ENCODE results near the gene AOPEP.

Gene AOPEP

GRCh38 chr9:94768766-94769165, 42.3 kb downstream of the AOPEP start:
- DNase-seq, result no peak

- no peak for DNase-seq
Measured at GRCh38 chr9:94770334-94770733, 43.8 kb downstream of the AOPEP start.

DNA sequence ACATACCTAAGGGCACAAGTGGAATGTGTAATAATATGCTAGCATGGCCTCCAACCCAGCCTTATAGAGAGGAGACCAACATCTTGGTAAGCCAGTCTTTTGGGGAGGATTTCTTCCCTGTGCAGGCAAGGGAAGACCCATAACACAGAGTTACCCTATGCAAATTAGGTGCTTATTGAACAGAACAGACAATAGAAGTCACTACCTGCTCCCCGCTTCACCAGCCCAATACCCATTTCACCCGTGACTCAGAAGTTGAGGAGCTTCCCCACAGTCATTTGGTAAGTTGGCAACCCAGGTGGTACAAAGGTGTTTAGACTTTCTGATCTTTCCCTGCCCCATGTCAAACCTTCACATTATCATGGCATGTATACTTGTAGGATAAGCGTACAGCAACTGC, 44.6 kb downstream of the AOPEP start:
- DNase-seq, result no peak

- no peak for DNase-seq
Measured at GRCh38 chr9:94772144-94772543, 45.6 kb downstream of the AOPEP start.

DNA sequence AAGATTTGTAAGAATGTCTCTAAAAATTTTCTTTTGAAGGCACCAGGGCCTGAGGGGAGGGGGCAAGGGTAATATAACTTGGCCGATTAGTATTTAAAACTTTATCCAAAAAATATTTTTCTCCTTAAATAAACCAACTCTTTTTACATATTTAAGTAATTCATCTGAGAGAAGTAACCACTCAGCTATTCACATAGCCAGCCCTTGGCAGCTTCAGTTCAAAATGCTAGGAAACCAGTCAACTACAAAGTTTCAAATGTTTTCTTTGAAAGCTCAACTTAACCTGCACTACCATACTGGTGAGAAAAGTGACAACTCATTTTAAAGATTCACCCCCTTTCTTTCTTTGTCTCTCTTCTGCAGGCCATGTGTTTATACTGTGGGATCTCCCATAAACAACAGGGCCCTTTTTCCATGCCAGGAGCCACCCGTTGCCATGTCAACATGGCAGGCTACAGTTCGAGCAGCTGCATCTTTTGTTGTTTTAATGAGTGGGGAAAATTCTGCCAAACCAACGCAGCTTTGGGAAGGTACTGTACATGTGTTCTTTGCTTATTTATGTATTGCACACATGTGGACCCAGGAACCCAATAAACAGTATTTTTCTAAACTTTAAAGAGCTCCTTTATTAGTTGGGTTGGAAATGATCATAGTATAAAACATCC, 46.3 kb downstream of the AOPEP start:
- DNase-seq, result no peak

DNA sequence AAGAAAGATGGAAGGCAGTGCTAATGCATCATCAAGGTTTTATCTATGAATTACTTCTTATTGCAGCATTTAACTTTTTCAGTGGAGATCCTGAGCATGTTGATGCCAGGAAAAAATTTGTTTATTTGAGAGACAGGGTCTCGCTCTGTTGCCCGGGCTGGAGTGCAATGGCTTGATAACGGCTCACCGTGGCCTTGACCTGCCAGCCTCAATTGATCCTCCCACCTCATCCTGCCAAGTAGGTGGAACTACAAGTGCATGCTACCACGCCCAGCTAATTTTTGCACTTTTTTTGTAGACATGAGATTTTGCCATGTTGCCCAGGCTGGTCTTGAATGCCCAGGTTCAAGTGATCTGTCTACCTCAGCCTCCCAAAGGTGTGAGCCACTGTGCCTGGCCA, 47.2 kb downstream of the AOPEP start:
- DNase-seq, result no peak

DNA sequence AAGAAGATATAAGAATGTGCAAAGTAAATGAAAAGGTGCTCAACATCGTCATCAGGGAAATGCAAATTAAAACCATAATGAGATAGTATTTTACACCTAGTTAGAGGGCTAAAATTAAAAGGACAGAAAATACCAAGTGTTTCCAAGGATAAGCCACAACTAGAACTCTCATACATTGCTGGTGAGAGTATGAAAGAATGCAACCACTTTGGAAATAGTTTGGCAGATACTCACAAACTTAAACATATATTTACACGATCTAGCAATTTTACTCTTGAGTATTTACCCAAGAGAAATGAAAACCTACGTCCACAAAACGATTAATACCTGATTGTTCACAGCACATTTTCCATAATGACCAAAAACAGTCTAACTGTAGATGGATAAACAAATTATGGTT, 51.5 kb downstream of the AOPEP start:
- no peak for DNase-seq

DNA sequence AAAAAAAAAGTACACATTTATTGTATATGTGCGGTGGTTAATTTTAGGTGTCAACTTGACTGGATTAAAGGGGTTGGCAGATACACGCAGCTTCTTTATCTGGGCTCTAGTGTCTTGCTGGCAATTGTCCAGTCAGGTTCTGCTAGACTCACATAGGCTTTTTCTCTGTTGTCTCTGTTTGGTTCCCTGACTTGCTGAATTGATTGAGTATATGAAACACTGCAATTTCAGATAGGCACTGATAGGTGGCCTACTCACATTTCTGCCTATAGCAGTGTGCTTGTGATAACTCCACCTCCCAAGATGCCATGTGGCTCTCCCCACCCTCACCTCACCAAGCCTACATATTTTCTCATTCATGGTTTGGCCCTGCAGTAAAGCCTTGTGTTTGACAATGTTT, 52.5 kb downstream of the AOPEP start:
- no peak for DNase-seq

- no peak for DNase-seq
Measured at GRCh38 chr9:94779693-94780290, 53.3 kb downstream of the AOPEP start.

GRCh38 chr9:94780516-94780950, 54.0 kb downstream of the AOPEP start:
- DNase-seq, result peak; percentile 46

GRCh38 chr9:94782355-94783101, 56.0 kb downstream of the AOPEP start:
- no peak for DNase-seq

DNA sequence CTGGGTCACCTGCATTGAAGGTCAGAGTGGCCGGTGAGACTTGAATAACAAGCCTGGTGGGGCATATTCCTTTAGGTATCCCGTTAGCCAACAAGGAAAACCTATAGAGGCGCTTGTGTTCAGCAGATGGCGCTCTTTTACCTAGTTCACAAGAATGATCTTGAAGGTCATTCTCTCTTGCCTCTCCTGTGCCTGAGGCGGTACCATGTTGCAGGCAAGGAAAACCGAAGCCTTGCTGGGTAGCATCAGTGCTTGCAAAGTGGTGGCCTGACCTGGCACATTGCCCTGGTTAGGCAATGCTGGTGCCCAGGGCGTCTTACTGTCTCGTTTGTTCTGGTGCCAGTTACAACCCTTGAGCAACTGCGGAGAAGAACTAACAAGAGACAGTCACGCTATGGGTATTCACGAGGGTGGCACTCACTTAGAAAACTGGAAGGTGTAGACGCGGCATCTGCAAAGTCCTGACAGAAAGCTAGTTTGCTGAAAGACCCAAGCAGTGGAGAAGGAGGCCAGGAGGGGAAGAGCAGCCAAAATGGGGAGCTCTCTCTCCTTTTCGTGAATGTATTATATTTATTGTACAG, 56.7 kb downstream of the AOPEP start:
- peak; percentile 67 for DNase-seq

- no peak for DNase-seq
Measured at GRCh38 chr9:94783928-94784327, 57.4 kb downstream of the AOPEP start.

DNA sequence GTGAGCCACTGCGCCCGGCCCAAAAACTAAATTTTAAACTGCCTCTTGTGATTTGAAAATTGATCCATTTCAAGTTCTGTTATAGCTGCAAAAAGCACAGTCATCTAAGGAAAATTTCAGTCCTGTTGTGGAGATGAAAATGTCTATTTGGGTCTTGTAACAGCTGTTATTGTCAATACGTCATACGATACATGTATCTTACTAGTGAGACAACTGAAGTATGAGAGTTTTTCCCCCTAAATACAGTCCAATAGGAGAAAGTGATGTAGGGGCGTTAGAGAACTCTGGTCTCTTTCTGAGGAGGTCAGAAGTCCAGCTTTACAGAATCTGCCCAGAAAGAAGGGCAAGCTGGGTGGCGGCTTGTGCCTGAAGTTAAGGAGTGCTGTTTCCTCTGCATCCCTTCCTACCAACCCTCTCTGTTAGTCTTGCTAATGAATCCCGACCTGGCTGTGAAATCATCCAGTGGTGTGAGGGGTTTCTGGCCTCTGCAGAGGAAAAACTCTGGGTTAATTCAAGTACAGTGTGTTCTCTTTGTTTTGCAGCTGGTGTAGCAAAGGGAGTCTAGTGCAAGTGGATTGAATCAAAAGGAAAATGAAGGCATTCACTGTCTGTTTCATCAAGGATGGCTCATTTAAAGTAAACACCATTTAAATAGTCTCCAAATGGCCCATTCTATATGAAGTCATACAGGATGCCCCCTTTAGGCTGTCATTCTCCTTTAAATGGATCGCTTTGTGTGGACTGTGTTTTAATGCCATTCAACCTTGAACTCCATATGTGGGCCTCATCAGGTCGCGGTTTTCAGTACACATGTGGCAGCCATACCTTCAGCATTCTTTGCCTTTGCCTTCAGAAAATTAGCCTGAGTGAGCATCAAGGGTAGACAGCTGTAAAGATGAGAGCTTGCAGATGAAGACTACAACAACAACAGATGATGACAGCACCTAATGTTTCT, 59.0 kb downstream of the AOPEP start:
- no peak for DNase-seq

GRCh38 chr9:94786586-94786985, 60.1 kb downstream of the AOPEP start:
- no peak for DNase-seq

- no peak for DNase-seq
Measured at GRCh38 chr9:94787266-94787665, 60.8 kb downstream of the AOPEP start.

- DNase-seq, result no peak
Measured at GRCh38 chr9:94788570-94789105, 62.1 kb downstream of the AOPEP start.

GRCh38 chr9:94791435-94791834, 64.9 kb downstream of the AOPEP start:
- DNase-seq, result no peak

- DNase-seq, result no peak
Measured at GRCh38 chr9:94792511-94792910, 66.0 kb downstream of the AOPEP start.

DNA sequence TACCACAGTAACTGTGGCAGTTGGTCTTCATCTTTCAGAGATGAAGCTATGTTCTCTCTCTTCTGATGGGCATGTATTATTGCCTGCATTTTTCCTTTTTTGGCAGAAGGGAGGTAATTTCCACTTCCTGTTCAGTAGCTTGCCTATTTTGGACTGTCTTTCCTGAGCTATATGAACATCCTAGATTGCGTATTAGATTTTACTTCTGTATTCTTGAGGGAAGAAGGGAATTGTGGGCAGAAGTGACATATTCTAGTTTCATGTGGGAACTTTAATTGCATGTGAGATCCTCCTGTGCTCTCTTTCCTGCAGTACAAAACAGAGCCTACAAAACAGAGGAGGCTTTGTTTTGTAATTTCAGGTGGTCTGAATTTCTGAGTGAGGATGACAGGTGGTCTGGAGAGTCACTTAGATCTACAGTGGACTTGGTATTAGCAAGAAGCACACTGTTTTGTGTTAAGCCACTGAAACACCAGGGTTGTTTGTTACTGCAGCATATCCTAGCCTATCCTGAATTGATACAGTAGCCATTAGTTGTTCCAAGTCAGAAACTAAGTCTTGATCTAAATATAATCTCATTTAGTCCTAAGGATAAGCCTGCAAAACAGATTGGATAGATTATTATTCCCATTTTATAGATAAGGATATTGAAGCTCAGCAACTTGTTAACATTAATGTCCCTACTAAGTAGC, 68.1 kb downstream of the AOPEP start:
- peak; percentile 45 for DNase-seq

GRCh38 chr9:94796687-94797086, 70.2 kb downstream of the AOPEP start:
- DNase-seq, result no peak

GRCh38 chr9:94798201-94798600, 71.7 kb downstream of the AOPEP start:
- no peak for DNase-seq
